ENCODE measurements around the gene CTDP1. TPM values are rescaled to one million over a fixed set of nuclear protein-coding genes. Genes with fewer than 3 reads are reported as not detected.

The CTDP1 gene
- total RNA-seq, 4 donors from 2014 or later = 16.7 to 25.3 (median 21.6) TPM

DNA sequence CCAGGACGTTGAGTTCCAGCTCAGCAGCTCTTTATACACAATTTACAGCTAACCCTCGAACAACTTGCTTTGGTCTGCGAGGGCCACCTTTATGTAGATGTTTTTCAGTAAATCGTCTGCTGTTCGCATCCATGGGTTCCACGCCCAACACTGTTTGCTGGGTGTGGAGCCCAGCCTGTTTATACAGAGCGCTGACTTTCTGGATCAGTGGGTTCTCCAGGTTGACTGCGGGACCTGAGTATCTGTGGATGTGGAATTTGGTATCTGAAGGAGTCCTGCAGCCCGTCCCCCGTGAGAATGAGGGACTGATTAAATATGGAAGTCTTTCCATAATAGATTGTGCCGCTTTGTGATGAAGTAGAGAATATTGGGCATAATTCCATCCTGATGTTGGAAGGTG lies 2.9 kb downstream of the CTDP1 start:
- Histone ChIP-seq H3K4me3 (no peak overlapping the region), H3K36me3 (peaks cover 0 to 14% of the 10 kb centered on the region in 2 donors), H3K9me3 (no peaks in the 10 kb centered on the region), H3K27ac (no peak overlapping the region), H3K4me1 (peaks cover 0 to 40% (median 21%) of the 10 kb centered on the region in 3 donors), H3K27me3 (no peaks in the 10 kb centered on the region)
- 80 to 81% methylated on average over 3 to 7 of the region's 11 CpGs for WGBS, 2 donors (ENCODE audit: low coverage in 1 of 2)
- ATAC-seq = no peak
- TF ChIP-seq POLR2AphosphoS5 (IDR thresholded peaks at IDR 0.05) = no peak
- TF ChIP-seq POLR2A (IDR thresholded peaks at IDR 0.05) = no peak
- no peak for TF ChIP-seq EP300 (IDR thresholded peaks at IDR 0.05)
- TF ChIP-seq, protein P1, sequence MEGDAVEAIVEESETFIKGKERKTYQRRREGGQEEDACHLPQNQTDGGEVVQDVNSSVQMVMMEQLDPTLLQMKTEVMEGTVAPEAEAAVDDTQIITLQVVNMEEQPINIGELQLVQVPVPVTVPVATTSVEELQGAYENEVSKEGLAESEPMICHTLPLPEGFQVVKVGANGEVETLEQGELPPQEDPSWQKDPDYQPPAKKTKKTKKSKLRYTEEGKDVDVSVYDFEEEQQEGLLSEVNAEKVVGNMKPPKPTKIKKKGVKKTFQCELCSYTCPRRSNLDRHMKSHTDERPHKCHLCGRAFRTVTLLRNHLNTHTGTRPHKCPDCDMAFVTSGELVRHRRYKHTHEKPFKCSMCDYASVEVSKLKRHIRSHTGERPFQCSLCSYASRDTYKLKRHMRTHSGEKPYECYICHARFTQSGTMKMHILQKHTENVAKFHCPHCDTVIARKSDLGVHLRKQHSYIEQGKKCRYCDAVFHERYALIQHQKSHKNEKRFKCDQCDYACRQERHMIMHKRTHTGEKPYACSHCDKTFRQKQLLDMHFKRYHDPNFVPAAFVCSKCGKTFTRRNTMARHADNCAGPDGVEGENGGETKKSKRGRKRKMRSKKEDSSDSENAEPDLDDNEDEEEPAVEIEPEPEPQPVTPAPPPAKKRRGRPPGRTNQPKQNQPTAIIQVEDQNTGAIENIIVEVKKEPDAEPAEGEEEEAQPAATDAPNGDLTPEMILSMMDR (IDR thresholded peaks at IDR 0.05) = no peak

DNA sequence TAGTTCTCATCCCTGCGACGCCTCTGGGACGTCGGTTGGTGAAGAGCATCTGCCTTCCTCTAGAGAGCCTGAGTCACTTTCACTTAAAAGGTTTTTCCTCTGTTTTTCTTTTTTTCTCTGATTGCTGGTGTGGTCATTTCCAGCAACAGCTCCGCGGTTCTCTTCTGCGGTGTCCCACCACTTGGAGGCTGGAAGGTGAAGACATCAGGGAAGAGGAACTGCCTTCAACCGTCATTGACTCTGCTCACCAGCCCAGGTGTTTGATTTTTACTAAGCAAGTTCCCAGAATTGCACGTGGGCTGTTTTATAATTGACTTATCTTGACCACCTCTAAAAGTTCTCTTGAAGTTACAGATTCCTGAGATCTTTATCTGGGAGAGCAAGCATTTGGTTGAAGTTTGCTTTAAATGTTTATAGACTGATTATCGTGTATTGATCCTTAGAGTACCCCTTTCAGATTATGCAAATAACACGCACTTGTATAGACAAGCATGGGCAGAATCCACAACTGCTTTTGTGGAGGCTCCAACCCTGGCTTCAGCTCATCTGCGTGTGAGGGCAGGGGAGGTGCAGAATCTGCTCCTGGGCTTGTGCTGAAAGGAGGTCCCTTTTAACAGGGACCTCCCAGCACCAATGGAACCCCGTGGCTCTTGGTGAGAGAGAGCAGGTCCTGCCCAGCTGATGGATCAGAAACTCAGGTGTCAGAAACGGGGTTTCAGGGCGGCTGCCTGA lies 3.5 kb downstream of the CTDP1 start:
- Histone ChIP-seq H3K9me3 (no peaks in the 10 kb centered on the region), H3K4me3 (no peak overlapping the region), H3K4me1 (peaks cover 0 to 34% (median 15%) of the 10 kb centered on the region in 3 donors), H3K36me3 (peaks cover 0 to 14% of the 10 kb centered on the region in 2 donors), H3K27me3 (no peaks in the 10 kb centered on the region), H3K27ac (no peak overlapping the region)
- 76 to 77% methylated on average over 6 to 11 of the region's 15 CpGs for WGBS, 2 donors (ENCODE audit: low coverage in 1 of 2)
- TF ChIP-seq POLR2AphosphoS5 (IDR thresholded peaks at IDR 0.05) (no peak), EP300 (IDR thresholded peaks at IDR 0.05) (no peak), POLR2A (IDR thresholded peaks at IDR 0.05) (no peak)
- TF ChIP-seq, protein P1 (IDR thresholded peaks at IDR 0.05) = no peak
- no peak for ATAC-seq

DNA sequence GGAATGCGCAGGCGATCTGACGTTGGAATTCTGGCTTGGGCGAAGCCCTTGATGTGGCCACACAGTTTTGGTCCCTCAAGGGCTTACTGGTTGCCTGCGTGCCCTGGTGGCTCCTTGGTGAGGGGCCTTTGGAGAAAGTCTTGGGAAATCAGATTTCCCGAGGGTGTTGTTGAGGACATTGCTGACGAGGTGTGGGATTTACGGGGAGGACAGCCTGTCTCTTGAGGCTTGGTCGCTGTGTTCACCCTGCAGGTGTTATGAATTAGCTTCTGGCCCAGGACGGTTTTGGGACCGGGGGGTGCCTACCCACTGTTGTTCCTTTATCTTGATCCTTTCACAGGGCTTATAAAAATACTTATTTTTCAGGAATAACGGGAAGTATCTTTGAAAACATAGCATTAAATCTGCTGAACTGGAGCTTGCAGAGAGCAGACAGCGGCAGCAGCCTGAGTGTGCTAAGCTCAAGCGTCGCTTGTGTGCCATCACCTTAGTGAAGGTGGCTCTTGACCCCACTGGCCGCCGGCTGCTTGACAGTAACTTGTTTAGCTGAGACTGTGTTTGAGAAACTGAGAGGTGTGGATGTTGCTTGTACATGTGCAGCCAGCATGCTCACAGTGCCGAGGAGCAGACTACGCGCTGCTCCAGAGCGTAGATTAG lies 4.2 kb downstream of the CTDP1 start:
- no peaks in the 10 kb centered on the region for H3K27me3 ChIP-seq
- H3K4me3 ChIP-seq = no peak overlapping the region
- peaks cover 0 to 27% (median 12%) of the 10 kb centered on the region in 3 donors for H3K4me1 ChIP-seq
- H3K27ac ChIP-seq = no peak overlapping the region
- WGBS, 2 donors (ENCODE audit: low coverage in 1 of 2) = 88 to 95% methylated on average over 7 to 9 of the region's 21 CpGs
- TF ChIP-seq, protein P1 (IDR thresholded peaks at IDR 0.05) = no peak
- TF ChIP-seq POLR2AphosphoS5 (IDR thresholded peaks at IDR 0.05) = no peak
- no peak for TF ChIP-seq EP300 (IDR thresholded peaks at IDR 0.05)
- no peak for TF ChIP-seq POLR2A (IDR thresholded peaks at IDR 0.05)
- ATAC-seq = no peak
- H3K9me3 ChIP-seq = no peaks in the 10 kb centered on the region
- H3K36me3 ChIP-seq = peaks cover 0 to 14% of the 10 kb centered on the region in 2 donors

DNA sequence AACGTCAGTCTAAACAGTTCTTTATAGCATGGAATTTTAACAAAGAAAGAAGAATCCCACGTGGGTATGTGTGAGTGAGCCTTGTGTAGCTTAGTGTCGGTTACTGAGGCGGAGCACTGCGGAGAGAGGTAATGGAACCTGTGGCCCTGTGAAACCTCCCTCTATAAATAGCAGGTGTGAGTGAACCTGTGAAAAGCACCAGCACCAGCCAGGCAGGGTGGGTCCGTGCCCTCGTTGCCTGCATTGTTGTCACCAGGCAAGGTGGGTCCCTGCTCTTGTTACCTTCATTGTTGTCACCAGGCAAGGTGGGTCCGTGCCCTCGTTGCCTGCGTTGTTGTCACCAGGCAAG lies 4.7 kb downstream of the CTDP1 start:
- Histone ChIP-seq H3K4me3 (no peak overlapping the region), H3K36me3 (peaks cover 0 to 14% of the 10 kb centered on the region in 2 donors), H3K4me1 (peaks cover 0 to 27% (median 12%) of the 10 kb centered on the region in 3 donors), H3K9me3 (no peaks in the 10 kb centered on the region), H3K27ac (no peak overlapping the region), H3K27me3 (no peaks in the 10 kb centered on the region)
- TF ChIP-seq POLR2AphosphoS5 (IDR thresholded peaks at IDR 0.05) (no peak), EP300 (IDR thresholded peaks at IDR 0.05) (no peak), POLR2A (IDR thresholded peaks at IDR 0.05) (no peak)
- TF ChIP-seq, protein P1 (IDR thresholded peaks at IDR 0.05) = no peak
- 74 to 89% methylated on average over 7 to 8 of the region's 10 CpGs for WGBS, 2 donors (ENCODE audit: low coverage in 1 of 2)
- ATAC-seq = no peak

Measured in gastroesophageal sphincter (tissue), 4 donors.